HepG2 (cell line): ENCODE measurements around the gene CNTD1.

Experiments
- ATF2 ChIP-seq: sonication (generic); formaldehyde crosslinking; IDR thresholded peaks from 2 replicates; pipeline ENCODE4 v1.4.0; 2020; ENCODE audit warnings: missing genetic modification reagents
- BCLAF1 ChIP-seq: fragments of 450-650 bp; IDR thresholded peaks from 2 replicates; pipeline ENCODE4 v1.6.1; 2017; ENCODE audit warnings: mild to moderate bottlenecking
- CTCF ChIP-seq: sonication (generic); formaldehyde crosslinking; IDR thresholded peaks from 2 replicates; pipeline ENCODE4 v1.5.0; 2020; ENCODE audit warnings: mild to moderate bottlenecking, missing genetic modification reagents, moderate library complexity
- ELF1 ChIP-seq: sonication (generic); formaldehyde crosslinking; IDR thresholded peaks from 2 replicates; pipeline ENCODE4 v1.4.0; 2020; ENCODE audit warnings: missing genetic modification reagents
- ERF ChIP-seq: IDR thresholded peaks from 2 replicates; pipeline ENCODE4 v1.6.1; 2018; ENCODE audit warnings: missing biosample characterization, missing genetic modification reagents
- EZH2 ChIP-seq: conservative IDR thresholded peaks from 2 replicates; pipeline ENCODE4 v1.6.1; 2012; ENCODE audit warnings: mild to moderate bottlenecking, low read depth, low read length, moderate library complexity
- GABPA ChIP-seq, 2 experiments: IDR thresholded peaks; 2 replicates each; pipeline ENCODE4 v1.6.1; 2011 to 2016; ENCODE audit warnings: low read depth in 2 of 2, low read length in 1 of 2, missing biosample characterization in 1 of 2, missing genetic modification characterization in 1 of 2
- HOXD1 ChIP-seq: sonication (generic); formaldehyde crosslinking; IDR thresholded peaks from 2 replicates; pipeline ENCODE4 v1.5.0; 2020; ENCODE audit warnings: missing genetic modification reagents
- KLF9 ChIP-seq: IDR thresholded peaks from 2 replicates; pipeline ENCODE4 v1.6.1; 2016; ENCODE audit warnings: low read depth
- MAFK ChIP-seq, 2 experiments: IDR thresholded peaks in 1 of 2; conservative IDR thresholded peaks in 1 of 2; 2 replicates each; pipeline ENCODE4 v1.6.1; 2011; ENCODE audit warnings: improper control_type of control experiment in 2 of 2, low read length in 2 of 2
- MYC ChIP-seq: sonication (generic); formaldehyde crosslinking; IDR thresholded peaks from 2 replicates; pipeline ENCODE4 v1.9.0; 2021; ENCODE audit warnings: missing genetic modification reagents, borderline replicate concordance
- ZBTB33 ChIP-seq: sonication (generic); formaldehyde crosslinking; IDR thresholded peaks from 2 replicates; pipeline ENCODE4 v1.4.0; 2020; ENCODE audit warnings: missing genetic modification reagents
- ZFAT ChIP-seq: sonication (generic); formaldehyde crosslinking; conservative IDR thresholded peaks from 2 replicates; pipeline ENCODE4 v1.8.1; 2023; ENCODE audit warnings: missing genetic modification reagents, inconsistent platforms
- ZFP36 ChIP-seq: fragments of 150-350 bp; IDR thresholded peaks from 2 replicates; pipeline ENCODE4 v1.6.1; 2018; ENCODE audit warnings: borderline replicate concordance, low read length, low read depth; ENCODE audit not compliant: partially characterized antibody

- TF ChIP-seq ERF (CRISPR knock-in tag) (no peak), ZFAT (CRISPR knock-in tag) (no peak), HOXD1 (CRISPR knock-in tag) (no peak), GABPA (IDR thresholded peaks at IDR 0.05; ENCODE audit: low read depth, low read length) (no peak), GABPA (CRISPR knock-in tag; IDR thresholded peaks at IDR 0.05; ENCODE audit: low read depth) (no peak), MYC (CRISPR knock-in tag) (no peak), CTCF (CRISPR knock-in tag) (no peak), EZH2 (no peak), KLF9 (CRISPR knock-in tag) (no peak), ZBTB33 (CRISPR knock-in tag) (no peak), ZFP36 (no peak), ELF1 (no peak), BCLAF1 (no peak), ATF2 (CRISPR knock-in tag) (no peak), MAFK (conservative IDR thresholded peaks at IDR 0.05 in 1 of 2, IDR thresholded peaks at IDR 0.05 in 1 of 2; ENCODE audit: low read length in 2 of 2) (no peak)
Observed at GRCh38 chr17:42853004-42853403, 54.3 kb downstream of the CNTD1 start.
